Esophagus muscularis mucosa (tissue), 4 donors: ENCODE measurements around the gene SPATA6L. TPM values are rescaled to one million over a fixed set of nuclear protein-coding genes. Genes with fewer than 3 reads are reported as not detected.
A peak's percentile ranks its signal among the peaks of the same experiment; 100 is the strongest.

Experiments
- DNase-seq: peaks from one replicate; pipeline ENCODE4 v3.0.0-alpha.2; 2017; ENCODE audit errors: extremely low spot score
- H3K27ac ChIP-seq, 4 donors: fragments of 200-600 bp; sonication (generic); replicated peaks in 1 of 4; 1 replicate in 3 of 4; 2 replicates in 1 of 4; pipeline ENCODE4 v1.5.1; 2016 to 2019; ENCODE audit warnings: mild to moderate bottlenecking in 1 of 4
- H3K27me3 ChIP-seq, 4 donors: fragments of 200-600 bp; sonication (generic); one replicate each; pipeline versions ENCODE4 v1.5.1 to v1.6.0; 2016 to 2019
- H3K36me3 ChIP-seq, 4 donors: fragments of 200-600 bp; sonication (generic); one replicate each; pipeline ENCODE4 v1.5.1; 2016 to 2019
- H3K4me1 ChIP-seq, 4 donors: fragments of 200-600 bp; sonication (generic); one replicate each; pipeline ENCODE4 v1.5.1; 2016 to 2019
- H3K4me3 ChIP-seq, 4 donors: fragments of 200-600 bp; sonication (generic); 1 replicate in 2 of 4; 2 replicates in 2 of 4; pipeline ENCODE4 v1.5.1; 2016 to 2019; ENCODE audit warnings: mild to moderate bottlenecking in 4 of 4, moderate library complexity in 1 of 4
- H3K9me3 ChIP-seq, 4 donors: fragments of 200-600 bp; sonication (generic); 1 replicate in 3 of 4; 2 replicates in 1 of 4; pipeline ENCODE4 v1.5.1; 2016 to 2019
- CTCF ChIP-seq, 3 experiments: fragments of 200-600 bp in 2 of 3; fragments of 450-650 bp in 1 of 3; sonication (generic) in 2 of 3; IDR thresholded peaks; one replicate each; pipeline ENCODE4 v1.5.1; 2017 to 2019; ENCODE audit warnings: antibody characterized with exemption in 3 of 3, mild to moderate bottlenecking in 2 of 3, moderate library complexity in 1 of 3
- EP300 ChIP-seq: sonication (generic); formaldehyde crosslinking; IDR thresholded peaks from one replicate; pipeline ENCODE4 v1.6.1; 2017; ENCODE audit warnings: antibody characterized with exemption
- POLR2A ChIP-seq: fragments of 450-650 bp; IDR thresholded peaks from one replicate; pipeline ENCODE4 v1.6.1; 2017; ENCODE audit warnings: antibody characterized with exemption, moderate library complexity, mild to moderate bottlenecking, low read depth
- POLR2AphosphoS5 ChIP-seq, 2 donors: sonication (generic); formaldehyde crosslinking; IDR thresholded peaks; one replicate each; pipeline ENCODE4 v1.6.1; 2017; ENCODE audit warnings: antibody characterized with exemption in 2 of 2
- WGBS: methylation state at CpG from one replicate; pipeline ENCODE4 v1.1.5; 2018; 5-methylcytosine and 5-hydroxymethylcytosine counted together
- intact Hi-C: fragments of 100-400 bp; cut with DNase I; formaldehyde crosslinking; loops from one replicate; pipeline ENCODE4 v1.15.1; 2023
- total RNA-seq, 4 donors: library from RNA; depleted of rRNA; stranded (reverse); fragments of >200 nt; gene quantifications; one replicate each; pipeline versions ENCODE4 v1.1.0 to v1.2.1, GENCODE V29; 2016

SPATA6L gene
- total RNA-seq, 4 donors from 2014 or later, result 0.23 to 1.7 (median 1.1) TPM

GRCh38 chr9:4594545-4594944 lies 71.7 kb downstream of the SPATA6L start:
- WGBS, result 85% methylated on average over 4 of the region's 4 CpGs
- Histone ChIP-seq H3K27me3 (no peaks in the 10 kb centered on the region), H3K4me1 (peaks cover 20 to 43% (median 39%) of the 10 kb centered on the region in 4 donors), H3K9me3 (no peaks in the 10 kb centered on the region), H3K4me3 (no peak overlapping the region), H3K27ac (no peak overlapping the region), H3K36me3 (no peaks in the 10 kb centered on the region)
- TF ChIP-seq CTCF (IDR thresholded peaks at IDR 0.05) (no peak), EP300 (no peak), POLR2AphosphoS5 (IDR thresholded peaks at IDR 0.05) (no peak), POLR2A (no peak)
- intact Hi-C loops, result loop anchor here (10.0 kb wide), 1 partner anchor 110 kb away; no protein-coding TSS in a partner anchor
- no peak for DNase-seq

GRCh38 chr9:4592886-4593285 lies 73.4 kb downstream of the SPATA6L start:
- intact Hi-C loops, result loop anchor here (10.0 kb wide), 1 partner anchor 108 kb away; no protein-coding TSS in a partner anchor
- H3K4me3 ChIP-seq, result no peak overlapping the region
- no peak overlapping the region for H3K27ac ChIP-seq
- H3K36me3 ChIP-seq, result no peaks in the 10 kb centered on the region
- H3K27me3 ChIP-seq, result no peaks in the 10 kb centered on the region
- TF ChIP-seq POLR2A (no peak), EP300 (no peak), CTCF (IDR thresholded peaks at IDR 0.05) (no peak), POLR2AphosphoS5 (IDR thresholded peaks at IDR 0.05) (no peak)
- WGBS, result 83% methylated on average over 1 of the region's 1 CpG
- peaks cover 20 to 52% (median 47%) of the 10 kb centered on the region in 4 donors for H3K4me1 ChIP-seq
- H3K9me3 ChIP-seq, result no peaks in the 10 kb centered on the region
- no peak for DNase-seq

GRCh38 chr9:4592295-4592694 lies 74.0 kb downstream of the SPATA6L start:
- Histone ChIP-seq H3K4me3 (no peak overlapping the region), H3K36me3 (no peaks in the 10 kb centered on the region), H3K9me3 (no peaks in the 10 kb centered on the region), H3K27ac (no peak overlapping the region), H3K4me1 (peaks cover 20 to 51% (median 44%) of the 10 kb centered on the region in 4 donors), H3K27me3 (no peaks in the 10 kb centered on the region)
- TF ChIP-seq POLR2AphosphoS5 (IDR thresholded peaks at IDR 0.05), result no peak
- no peak for TF ChIP-seq EP300
- no peak for TF ChIP-seq CTCF (IDR thresholded peaks at IDR 0.05)
- no peak for DNase-seq
- intact Hi-C loops, result loop anchor here (10.0 kb wide), 1 partner anchor 107 kb away; no protein-coding TSS in a partner anchor
- 80% methylated on average over 3 of the region's 3 CpGs for WGBS

GRCh38 chr9:4591123-4591500 lies 75.2 kb downstream of the SPATA6L start:
- peak overlapping the region in 2 of 4 donors; percentile 5 to 53 for H3K27ac ChIP-seq
- DNase-seq, result no peak
- intact Hi-C loops, result loop anchor here (10.0 kb wide), 1 partner anchor 106 kb away; no protein-coding TSS in a partner anchor

More at GRCh38 chr9:4591123-4591500, 75.2 kb downstream of the SPATA6L start:
- peaks cover 20 to 42% (median 36%) of the 10 kb centered on the region in 4 donors for H3K4me1 ChIP-seq
- 25% methylated on average over 4 of the region's 4 CpGs for WGBS
- TF ChIP-seq CTCF (IDR thresholded peaks at IDR 0.05) (no peak), POLR2AphosphoS5 (IDR thresholded peaks at IDR 0.05) (no peak), POLR2A (no peak), EP300 (no peak)
- H3K36me3 ChIP-seq, result no peaks in the 10 kb centered on the region
- no peaks in the 10 kb centered on the region for H3K9me3 ChIP-seq
- H3K4me3 ChIP-seq, result no peak overlapping the region
- H3K27me3 ChIP-seq, result no peaks in the 10 kb centered on the region
